ENCODE results near the gene JAKMIP1. TPM values are rescaled to one million over a fixed set of nuclear protein-coding genes. Genes with fewer than 3 reads are reported as not detected.
"Not testable (repeated sequence)": the region's sequence is repeated elsewhere in the genome, so short reads cannot be mapped to it uniquely, and the experiment has no call there.

JAKMIP1 gene
- total RNA-seq, 2 experiments from 2014 or later, result 2.0 to 2.1 TPM

DNA sequence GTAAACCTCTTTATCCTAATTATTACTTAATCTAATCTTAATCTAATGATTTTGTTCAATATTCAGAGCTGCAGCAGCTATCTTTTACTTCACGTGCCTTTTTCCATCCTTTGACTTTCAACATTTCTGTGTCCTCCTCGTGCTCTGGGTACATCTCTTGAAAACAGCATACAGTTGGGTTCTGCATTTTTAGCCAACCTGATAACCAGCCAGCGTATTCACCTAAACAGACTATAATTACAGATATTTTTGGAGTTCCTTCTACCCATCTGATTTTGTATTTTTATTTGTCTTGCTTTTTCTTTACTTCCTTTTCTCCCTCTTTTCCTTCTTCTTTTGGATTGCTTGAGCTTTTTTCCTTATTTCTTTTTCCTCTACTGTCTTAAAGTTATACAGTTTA is 16.2 kb upstream of the JAKMIP1 start:
- H3K4me3 ChIP-seq (ENCODE audit: low read length), result no peak overlapping the region
- H3K4me1 Mint-ChIP-seq (ENCODE audit: low read depth), result peaks cover 5% of the 10 kb centered on the region
- ChIA-PET CTCF (no interaction called here), POLR2A (no interaction called here)
- no peaks in the 10 kb centered on the region for H3K4me1 ChIP-seq (ENCODE audit: insufficient read depth, low read length)
- H3K36me3 Mint-ChIP-seq (ENCODE audit: low read depth), result no peaks in the 10 kb centered on the region
- DNase-seq, result no peak
- no peaks in the 10 kb centered on the region for H3K36me3 ChIP-seq (ENCODE audit: insufficient read depth, low read length)
- no peak overlapping the region for H3K27ac Mint-ChIP-seq
- H3K27ac ChIP-seq (ENCODE audit: low read depth in 1 of 2, low read length in 2 of 2), result no peak overlapping the region
- H3K4me3 Mint-ChIP-seq, result no peak overlapping the region
- TF ChIP-seq, protein P1, sequence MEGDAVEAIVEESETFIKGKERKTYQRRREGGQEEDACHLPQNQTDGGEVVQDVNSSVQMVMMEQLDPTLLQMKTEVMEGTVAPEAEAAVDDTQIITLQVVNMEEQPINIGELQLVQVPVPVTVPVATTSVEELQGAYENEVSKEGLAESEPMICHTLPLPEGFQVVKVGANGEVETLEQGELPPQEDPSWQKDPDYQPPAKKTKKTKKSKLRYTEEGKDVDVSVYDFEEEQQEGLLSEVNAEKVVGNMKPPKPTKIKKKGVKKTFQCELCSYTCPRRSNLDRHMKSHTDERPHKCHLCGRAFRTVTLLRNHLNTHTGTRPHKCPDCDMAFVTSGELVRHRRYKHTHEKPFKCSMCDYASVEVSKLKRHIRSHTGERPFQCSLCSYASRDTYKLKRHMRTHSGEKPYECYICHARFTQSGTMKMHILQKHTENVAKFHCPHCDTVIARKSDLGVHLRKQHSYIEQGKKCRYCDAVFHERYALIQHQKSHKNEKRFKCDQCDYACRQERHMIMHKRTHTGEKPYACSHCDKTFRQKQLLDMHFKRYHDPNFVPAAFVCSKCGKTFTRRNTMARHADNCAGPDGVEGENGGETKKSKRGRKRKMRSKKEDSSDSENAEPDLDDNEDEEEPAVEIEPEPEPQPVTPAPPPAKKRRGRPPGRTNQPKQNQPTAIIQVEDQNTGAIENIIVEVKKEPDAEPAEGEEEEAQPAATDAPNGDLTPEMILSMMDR (IDR thresholded peaks at IDR 0.05), result no peak
- H3K9me3 ChIP-seq (ENCODE audit: control insufficient read depth in 1 of 2, insufficient read depth in 1 of 2, low read length in 2 of 2), result peaks cover 0 to 8% of the 10 kb centered on the region in 2 experiments
- peaks cover 13 to 17% of the 10 kb centered on the region in 2 experiments for H3K27me3 ChIP-seq (ENCODE audit: control insufficient read depth in 1 of 2, insufficient read depth in 2 of 2, low read length in 2 of 2)
- no peak for ATAC-seq (ENCODE audit: poor library complexity)
- H3K27me3 Mint-ChIP-seq, result peaks cover 43% of the 10 kb centered on the region
- intact Hi-C loops (cut with DNase I, micrococcal nuclease), result no loop called here
- no peaks in the 10 kb centered on the region for H3K9me3 Mint-ChIP-seq

DNA sequence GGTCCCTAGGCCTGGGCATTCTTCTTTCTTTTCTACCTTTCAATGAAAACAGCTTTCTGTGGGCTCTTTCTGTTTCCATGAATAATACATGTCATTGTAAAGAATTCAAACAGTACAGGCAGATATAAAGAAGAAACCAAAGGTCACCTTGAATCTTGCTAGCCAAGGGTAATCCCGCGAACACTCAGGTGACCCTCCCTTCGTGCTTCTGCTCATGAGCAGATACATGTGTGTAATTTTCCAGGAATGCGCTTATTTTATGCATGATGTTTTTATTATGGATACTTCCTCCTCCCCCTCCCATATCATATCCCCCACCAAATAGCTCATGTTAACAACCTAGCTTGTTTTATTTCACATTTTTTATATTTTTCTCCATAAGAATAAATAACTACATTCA is 9.6 kb upstream of the JAKMIP1 start:
- H3K27me3 Mint-ChIP-seq, result peaks cover 22% of the 10 kb centered on the region
- Histone ChIP-seq H3K9me3 (ENCODE audit: control insufficient read depth in 1 of 2, insufficient read depth in 1 of 2, low read length in 2 of 2) (peaks cover 2 to 8% of the 10 kb centered on the region in 2 experiments), H3K27me3 (ENCODE audit: control insufficient read depth in 1 of 2, insufficient read depth in 2 of 2, low read length in 2 of 2) (peaks cover 3% of the 10 kb centered on the region in 2 experiments), H3K4me3 (ENCODE audit: low read length) (no peak overlapping the region), H3K27ac (ENCODE audit: low read depth in 1 of 2, low read length in 2 of 2) (no peak overlapping the region), H3K4me1 (ENCODE audit: insufficient read depth, low read length) (no peaks in the 10 kb centered on the region), H3K36me3 (ENCODE audit: insufficient read depth, low read length) (no peaks in the 10 kb centered on the region)
- H3K4me3 Mint-ChIP-seq, result no peak overlapping the region
- CTCF ChIA-PET, result no interaction called here
- no peaks in the 10 kb centered on the region for H3K4me1 Mint-ChIP-seq (ENCODE audit: low read depth)
- ATAC-seq (ENCODE audit: poor library complexity), result no peak
- H3K27ac Mint-ChIP-seq, result no peak overlapping the region
- DNase-seq, result no peak
- no peaks in the 10 kb centered on the region for H3K36me3 Mint-ChIP-seq (ENCODE audit: low read depth)
- intact Hi-C loops (cut with DNase I, micrococcal nuclease), result no loop called here
- POLR2A ChIA-PET, result no interaction called here
- H3K9me3 Mint-ChIP-seq, result no peaks in the 10 kb centered on the region
- TF ChIP-seq, protein P1 (IDR thresholded peaks at IDR 0.05), result no peak

DNA sequence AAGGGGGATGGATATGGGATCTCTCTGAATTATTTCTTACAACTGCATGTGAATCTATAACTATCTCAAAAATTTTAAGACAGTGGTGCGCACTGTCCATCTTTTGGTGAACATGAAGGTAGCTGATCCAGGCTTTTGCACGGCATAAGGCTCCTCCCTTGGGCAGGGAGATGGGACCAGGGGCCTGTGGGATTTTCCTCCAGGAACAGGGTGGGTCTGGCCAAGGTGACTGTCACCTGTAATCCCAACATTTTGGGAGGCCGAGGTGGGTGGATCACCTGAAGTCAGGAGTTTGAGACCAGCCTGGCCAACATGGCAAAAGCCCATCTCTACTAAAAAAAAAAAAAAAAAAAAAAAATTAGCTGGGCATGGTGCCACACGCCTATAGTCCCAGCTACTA is 8.9 kb upstream of the JAKMIP1 start:
- H3K27me3 Mint-ChIP-seq, result peaks cover 19% of the 10 kb centered on the region
- H3K4me3 Mint-ChIP-seq; H3K4me1 ChIP-seq (ENCODE audit: insufficient read depth, low read length); H3K36me3 ChIP-seq (ENCODE audit: insufficient read depth, low read length); intact Hi-C loops (cut with DNase I, micrococcal nuclease); ATAC-seq (ENCODE audit: poor library complexity); H3K27ac ChIP-seq (ENCODE audit: low read depth in 1 of 2, low read length in 2 of 2); H3K4me3 ChIP-seq (ENCODE audit: low read length); H3K9me3 ChIP-seq (ENCODE audit: control insufficient read depth in 1 of 2, insufficient read depth in 1 of 2, low read length in 2 of 2); CTCF ChIA-PET; H3K36me3 Mint-ChIP-seq (ENCODE audit: low read depth); H3K9me3 Mint-ChIP-seq; DNase-seq; H3K27ac Mint-ChIP-seq; H3K27me3 ChIP-seq (ENCODE audit: control insufficient read depth in 1 of 2, insufficient read depth in 2 of 2, low read length in 2 of 2); H3K4me1 Mint-ChIP-seq (ENCODE audit: low read depth); POLR2A ChIA-PET: not testable (repeated sequence)

DNA sequence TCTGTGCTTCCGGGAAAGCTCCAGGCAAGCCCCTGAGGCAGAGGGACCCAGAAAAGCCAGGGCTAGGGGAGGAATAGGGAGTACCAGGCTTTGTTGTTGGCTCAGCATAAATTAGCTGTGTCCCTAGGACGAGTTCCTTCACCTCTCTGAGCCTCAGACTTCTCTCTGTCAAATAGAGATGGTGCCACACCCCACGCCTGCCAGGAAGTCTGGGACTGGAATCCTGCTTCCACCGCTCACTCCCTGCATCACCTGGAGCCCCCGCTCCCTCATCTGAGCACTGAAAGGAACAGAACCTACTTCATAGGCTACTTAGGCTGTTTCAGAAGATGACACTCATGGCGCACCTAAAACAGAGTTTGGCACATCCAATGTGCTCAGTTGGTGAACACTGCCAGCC is 8.1 kb upstream of the JAKMIP1 start:
- Mint-ChIP-seq H3K9me3 (no peaks in the 10 kb centered on the region), H3K4me1 (ENCODE audit: low read depth) (no peaks in the 10 kb centered on the region), H3K36me3 (ENCODE audit: low read depth) (no peaks in the 10 kb centered on the region), H3K27ac (no peak overlapping the region), H3K4me3 (no peak overlapping the region), H3K27me3 (peaks cover 27% of the 10 kb centered on the region)
- Histone ChIP-seq H3K4me1 (ENCODE audit: insufficient read depth, low read length) (no peaks in the 10 kb centered on the region), H3K27me3 (ENCODE audit: control insufficient read depth in 1 of 2, insufficient read depth in 2 of 2, low read length in 2 of 2) (peaks cover 0 to 5% of the 10 kb centered on the region in 2 experiments), H3K27ac (ENCODE audit: low read depth in 1 of 2, low read length in 2 of 2) (no peak overlapping the region), H3K36me3 (ENCODE audit: insufficient read depth, low read length) (no peaks in the 10 kb centered on the region), H3K4me3 (ENCODE audit: low read length) (no peak overlapping the region), H3K9me3 (ENCODE audit: control insufficient read depth in 1 of 2, insufficient read depth in 1 of 2, low read length in 2 of 2) (peaks cover 3 to 8% of the 10 kb centered on the region in 2 experiments)
- no peak for ATAC-seq (ENCODE audit: poor library complexity)
- no peak for DNase-seq
- intact Hi-C loops (cut with DNase I, micrococcal nuclease), result no loop called here
- TF ChIP-seq, protein P1 (IDR thresholded peaks at IDR 0.05), result no peak
- ChIA-PET POLR2A (no interaction called here), CTCF (interaction anchor here (0.8 kb wide), 1 partner anchor 15 kb away, joined by 3 read pairs; no protein-coding TSS in a partner anchor)
